OCI-LY3 (cell line): ENCODE measurements around the gene MS4A15.

Experiments
- H2AFZ ChIP-seq: fragments of 200-600, 300-600 bp; shearing (Covaris generic); 2 replicates; pipeline ENCODE4 v1.6.0; 2014; ENCODE audit warnings: antibody characterized with exemption, low read depth, low read length
- H3K27ac ChIP-seq: fragments of 200-600, 300-600 bp; sonication (generic); 2 replicates; pipeline ENCODE4 v1.5.1; 2014; ENCODE audit warnings: mild to moderate bottlenecking, low read length, moderate library complexity, mixed read lengths
- H3K27me3 ChIP-seq: fragments of 200-600, 300-600 bp; sonication (generic); 2 replicates; pipeline ENCODE4 v1.6.1; 2014; ENCODE audit warnings: low read depth, low read length, mixed read lengths
- H3K36me3 ChIP-seq: fragments of 200-600, 300-600 bp; sonication (generic); replicated peaks from 2 replicates; pipeline ENCODE3; 2014; ENCODE audit warnings: low read depth, low read length, mixed read lengths
- H3K4me1 ChIP-seq: fragments of 300-600, 200-600 bp; sonication (generic); 2 replicates; pipeline ENCODE4 v1.6.1; 2014; ENCODE audit warnings: low read length, mixed read lengths
- H3K4me2 ChIP-seq: fragments of 200-600, 300-600 bp; sonication (generic); 2 replicates; pipeline ENCODE4 v1.6.1; 2014; ENCODE audit warnings: low read length, mixed read lengths
- H3K4me3 ChIP-seq: fragments of 300-600, 200-600 bp; sonication (generic); 2 replicates; pipeline ENCODE4 v1.5.1; 2014; ENCODE audit warnings: antibody characterized with exemption, mild to moderate bottlenecking, low read length, moderate library complexity
- H3K79me2 ChIP-seq: fragments of 300-600, 200-600 bp; shearing (Covaris generic); 2 replicates; pipeline ENCODE4 v1.6.1; 2014; ENCODE audit warnings: mild to moderate bottlenecking, low read length, mixed read lengths
- H3K9ac ChIP-seq: fragments of 300-600, 200-600 bp; shearing (Covaris generic); 2 replicates; pipeline ENCODE4 v1.6.0; 2014; ENCODE audit warnings: mild to moderate bottlenecking, low read length, moderate library complexity
- H3K9me3 ChIP-seq: fragments of 200-600, 300-600 bp; shearing (Covaris generic); 2 replicates; pipeline ENCODE4 v1.6.1; 2014; ENCODE audit warnings: low read length, mixed read lengths; ENCODE audit not compliant: insufficient read depth
- H4K20me1 ChIP-seq: fragments of 200-600, 300-600 bp; sonication (generic); 2 replicates; pipeline ENCODE4 v1.6.1; 2016; ENCODE audit warnings: low read length, mixed read lengths; ENCODE audit not compliant: insufficient read depth
- CTCF ChIP-seq: fragments of 200-600, 300-600 bp; sonication (generic); IDR thresholded peaks from 2 replicates; pipeline ENCODE4 v1.5.1; 2014; ENCODE audit warnings: antibody characterized with exemption, low read length, low read depth
- EZH2phosphoT487 ChIP-seq: fragments of 200-600 bp; shearing (Covaris generic); IDR thresholded peaks from 2 replicates; pipeline ENCODE4 v1.6.1; 2018; ENCODE audit warnings: antibody characterized with exemption, mixed run types, low read depth

The MS4A15 gene

GRCh38 chr11:60761436-60762190 is 4.9 kb downstream of the MS4A15 start:
- TF ChIP-seq EZH2phosphoT487 = no peak
- TF ChIP-seq CTCF = no peak
- Histone ChIP-seq H3K27me3 (peaks cover 3% of the 10 kb centered on the region; the same call in 1 of the 2 replicates), H3K36me3 (no peaks in the 10 kb centered on the region), H3K4me3 (peak overlapping the region; percentile 58), H3K9me3 (no peaks in the 10 kb centered on the region), H3K4me1 (peaks cover 79% of the 10 kb centered on the region), H3K79me2 (no peaks in the 10 kb centered on the region), H3K27ac (peak overlapping the region; percentile 67), H3K4me2 (peak overlapping the region; percentile 69), H3K9ac (peak overlapping the region; percentile 38), H2AFZ (peak overlapping the region; percentile 75), H4K20me1 (no peaks in the 10 kb centered on the region)

DNA sequence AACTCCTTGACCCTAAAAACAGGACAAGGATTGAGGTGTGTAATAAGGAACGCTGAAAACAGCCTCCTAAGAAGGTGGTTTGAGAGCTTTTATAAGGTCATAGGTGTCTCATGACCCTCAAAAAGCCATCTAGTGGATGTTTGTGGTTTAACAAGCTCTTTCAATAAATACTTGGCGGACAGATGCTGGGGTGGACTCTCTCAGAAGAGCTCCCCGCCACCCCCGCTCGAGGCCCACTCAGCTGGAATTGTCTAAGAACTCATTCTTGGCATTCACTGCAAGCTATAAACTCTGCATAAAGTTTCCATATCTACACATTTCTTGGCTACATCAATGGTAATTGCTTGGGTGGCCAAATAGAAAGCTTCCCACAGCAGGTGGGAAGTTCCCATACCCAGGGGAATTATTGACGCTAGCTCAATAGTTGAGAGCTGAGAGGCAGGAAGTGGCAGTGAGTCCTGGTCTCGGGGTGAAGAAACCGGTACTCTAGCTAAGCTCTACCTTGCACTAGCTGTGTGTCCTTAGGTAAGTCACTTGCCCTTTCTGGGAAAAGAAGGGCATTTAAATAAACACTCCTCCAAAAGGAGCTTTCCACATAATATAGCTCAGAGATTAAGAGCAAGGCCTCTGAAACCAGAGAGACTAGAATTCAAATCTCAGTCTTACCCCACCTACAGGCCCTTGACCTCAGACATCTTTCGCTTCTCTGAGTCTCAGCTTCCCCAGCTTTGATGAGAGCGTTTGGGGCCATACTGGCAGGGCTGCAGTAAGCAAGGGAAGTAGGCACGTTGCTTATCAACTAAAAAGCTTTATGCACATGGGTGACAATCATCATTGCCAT is 6.4 kb downstream of the MS4A15 start:
- TF ChIP-seq EZH2phosphoT487 = no peak
- TF ChIP-seq CTCF = peak; percentile 62
- no peaks in the 10 kb centered on the region for H3K36me3 ChIP-seq
- H4K20me1 ChIP-seq = no peaks in the 10 kb centered on the region
- peak overlapping the region; percentile 67 for H3K27ac ChIP-seq
- peaks cover 73% of the 10 kb centered on the region for H3K4me1 ChIP-seq
- no peaks in the 10 kb centered on the region for H3K9me3 ChIP-seq
- H3K9ac ChIP-seq = peak overlapping the region; percentile 38
- no peaks in the 10 kb centered on the region for H3K79me2 ChIP-seq
- H3K4me2 ChIP-seq = peak overlapping the region; percentile 69
- H3K27me3 ChIP-seq = no peaks in the 10 kb centered on the region
- H3K4me3 ChIP-seq = peak overlapping the region; percentile 58
- peak overlapping the region; percentile 75 for H2AFZ ChIP-seq

DNA sequence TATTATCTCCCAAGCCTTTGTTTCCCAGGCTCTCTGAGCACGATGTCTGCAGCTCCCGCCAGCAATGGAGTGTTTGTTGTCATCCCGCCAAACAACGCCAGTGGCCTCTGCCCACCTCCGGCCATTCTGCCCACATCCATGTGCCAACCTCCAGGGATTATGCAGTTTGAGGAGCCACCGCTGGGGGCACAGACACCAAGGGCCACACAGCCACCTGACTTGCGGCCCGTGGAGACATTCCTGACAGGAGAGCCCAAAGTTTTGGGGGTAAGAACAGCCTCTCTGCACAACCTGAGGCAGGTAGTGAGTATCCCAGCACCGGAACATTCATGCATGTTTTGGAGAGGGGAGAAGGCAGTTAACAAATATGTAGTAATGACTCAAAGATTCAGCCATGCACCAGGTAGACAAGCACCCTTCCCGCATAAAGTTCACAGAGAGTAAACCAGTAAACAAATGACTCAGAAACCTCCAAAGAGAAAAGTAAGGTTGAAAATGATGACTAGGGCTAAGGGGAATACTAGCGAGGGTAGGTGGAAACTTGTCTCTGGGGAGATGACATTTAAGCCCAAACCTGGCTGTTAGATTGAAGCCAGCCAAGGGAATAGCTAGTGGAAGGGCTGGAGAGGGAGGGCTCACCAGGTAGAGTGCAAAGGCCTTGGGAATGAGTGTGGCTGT is 7.2 kb downstream of the MS4A15 start:
- TF ChIP-seq CTCF (no peak), EZH2phosphoT487 (no peak)
- H3K4me3 ChIP-seq = peak overlapping the region; percentile 58; the same call in 1 of the 2 replicates
- no peak overlapping the region for H2AFZ ChIP-seq
- H3K27ac ChIP-seq = peak overlapping the region; percentile 67
- no peaks in the 10 kb centered on the region for H3K36me3 ChIP-seq
- H3K9ac ChIP-seq = peak overlapping the region; percentile 38; the same call in 1 of the 2 replicates
- no peaks in the 10 kb centered on the region for H3K27me3 ChIP-seq
- no peaks in the 10 kb centered on the region for H3K9me3 ChIP-seq
- peak overlapping the region; percentile 69 for H3K4me2 ChIP-seq
- H3K79me2 ChIP-seq = no peaks in the 10 kb centered on the region
- peaks cover 67% of the 10 kb centered on the region for H3K4me1 ChIP-seq
- H4K20me1 ChIP-seq = no peaks in the 10 kb centered on the region

DNA sequence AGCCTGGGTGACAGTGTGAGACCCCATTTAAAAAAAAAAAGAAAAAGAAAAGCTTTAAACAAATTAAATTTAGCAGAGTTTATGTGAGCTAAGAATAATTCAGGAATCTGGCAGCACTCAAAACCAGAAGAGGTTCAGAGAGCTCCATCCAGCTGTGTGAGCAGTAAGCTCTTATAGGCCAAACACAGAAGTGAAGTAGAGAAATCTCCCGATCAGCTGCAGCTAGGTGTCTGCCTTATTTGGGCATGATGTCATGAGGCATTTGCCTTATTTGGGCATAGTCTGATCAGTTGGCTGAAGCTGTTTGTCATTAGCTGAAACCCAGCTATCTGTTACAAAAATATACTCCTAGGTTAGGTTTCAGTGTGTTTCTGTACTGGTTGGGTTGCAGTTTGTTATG is 8.2 kb downstream of the MS4A15 start:
- peak overlapping the region; percentile 36 for H3K27ac ChIP-seq
- no peaks in the 10 kb centered on the region for H3K79me2 ChIP-seq
- H3K9ac ChIP-seq = no peak overlapping the region
- TF ChIP-seq EZH2phosphoT487 = no peak
- TF ChIP-seq CTCF = no peak
- H3K4me1 ChIP-seq = peaks cover 56% of the 10 kb centered on the region
- no peak overlapping the region for H2AFZ ChIP-seq
- H3K36me3 ChIP-seq = no peaks in the 10 kb centered on the region
- no peaks in the 10 kb centered on the region for H3K9me3 ChIP-seq
- H4K20me1 ChIP-seq = no peaks in the 10 kb centered on the region
- H3K4me2 ChIP-seq = 0 out of 2 replicates have a peak overlapping the region, but pooled peaks have one; percentile 0
- no peak overlapping the region for H3K4me3 ChIP-seq
- H3K27me3 ChIP-seq = no peaks in the 10 kb centered on the region
